Mucosa of descending colon (tissue), 3 donors: ENCODE results near the gene ZFP36L1. TPM values are rescaled to one million over a fixed set of nuclear protein-coding genes. Genes with fewer than 3 reads are reported as not detected.
A peak's percentile ranks its signal among the peaks of the same experiment; 100 is the strongest.

Source experiments
- ATAC-seq: fragments of 200-7000 bp; cut with Tn5 transposase; one replicate; pipeline ENCODE4 v1.9.1; 2020; ENCODE audit warnings: mild to moderate bottlenecking, moderate library complexity
- DNase-seq, 3 donors: peaks; one replicate each; pipeline ENCODE4 v3.0.0-alpha.2; 2020
- H3K36me3 ChIP-seq: fragments of 200-600 bp; one replicate; pipeline ENCODE4 v1.8.0; 2021; ENCODE audit warnings: low read depth, mild to moderate bottlenecking
- H3K4me1 ChIP-seq: fragments of 200-600 bp; one replicate; pipeline ENCODE4 v1.8.0; 2021; ENCODE audit warnings: low read depth, mild to moderate bottlenecking
- H3K4me3 ChIP-seq: fragments of 200-600 bp; one replicate; pipeline ENCODE4 v1.8.0; 2021; ENCODE audit warnings: mild to moderate bottlenecking
- H3K9me3 ChIP-seq: fragments of 200-600 bp; one replicate; pipeline ENCODE4 v1.8.0; 2021; ENCODE audit warnings: mild to moderate bottlenecking
- intact Hi-C, 2 donors: fragments of 100-400 bp; cut with DNase I in 1 of 2; cut with micrococcal nuclease in 1 of 2; formaldehyde crosslinking; loops; one replicate each; pipeline versions ENCODE4 v1.11.0 to v1.11.1; 2022; cut with DNase I, micrococcal nuclease
- total RNA-seq, 3 donors: library from RNA; stranded (reverse); fragmentation: NEBNext Ultra II Directional in 2 of 3; extraction: Animal tissue kit (Norgen Biotek cat#: 25700) in 2 of 3; gene quantifications; one replicate each; pipeline versions ENCODE4 v1.2.1 to v1.2.4, GENCODE V29; 2021 to 2023
- TF ChIP-seq, protein P1 (sequence below): fragments of 200-600 bp; IDR thresholded peaks from one replicate; pipeline ENCODE4 v1.8.0; 2022; ENCODE audit warnings: antibody characterized with exemption, mild to moderate bottlenecking
- donor health status: DM: no; HTN: no; CAD: no; lungs with moderate emphysema.
- donor health status: DM: no; HTN: no; CAD: no.
- donor health status: DM: no; HTN: yes; CAD: no.

ZFP36L1 gene
- total RNA-seq, 3 donors from 2014 or later = 79.8 to 472 (median 103) TPM

DNA sequence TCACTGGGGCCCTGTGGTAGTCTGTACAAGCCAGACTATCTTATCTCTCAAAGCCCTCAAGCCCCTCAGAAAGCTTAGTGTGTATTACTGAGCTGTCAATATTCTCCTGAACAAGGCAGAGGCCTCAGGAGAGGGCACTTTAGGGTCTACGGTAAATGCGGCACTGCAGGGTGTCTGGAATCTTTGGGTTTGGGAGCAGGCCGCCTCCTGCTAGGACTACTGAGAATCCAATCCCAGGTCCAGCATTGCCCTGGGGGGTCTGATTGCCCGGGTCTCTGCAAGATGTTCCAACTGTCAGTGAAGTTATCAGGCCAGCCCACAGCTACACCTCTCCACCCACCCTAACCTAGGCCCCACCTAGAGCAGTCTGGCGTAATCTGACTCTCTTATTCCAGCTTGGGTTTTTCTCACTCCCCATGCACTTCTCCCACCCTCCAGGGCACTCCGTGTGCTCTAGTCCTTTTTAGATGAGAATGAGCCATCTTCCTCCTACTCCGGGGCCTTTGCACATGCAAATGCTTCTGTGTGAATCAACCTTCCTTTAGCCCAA, 4.3 kb upstream of the ZFP36L1 start:
- Histone ChIP-seq H3K9me3 (peaks cover 8% of the 10 kb centered on the region), H3K36me3 (no peaks in the 10 kb centered on the region), H3K4me3 (no peak overlapping the region), H3K4me1 (no peaks in the 10 kb centered on the region)
- TF ChIP-seq, protein P1, sequence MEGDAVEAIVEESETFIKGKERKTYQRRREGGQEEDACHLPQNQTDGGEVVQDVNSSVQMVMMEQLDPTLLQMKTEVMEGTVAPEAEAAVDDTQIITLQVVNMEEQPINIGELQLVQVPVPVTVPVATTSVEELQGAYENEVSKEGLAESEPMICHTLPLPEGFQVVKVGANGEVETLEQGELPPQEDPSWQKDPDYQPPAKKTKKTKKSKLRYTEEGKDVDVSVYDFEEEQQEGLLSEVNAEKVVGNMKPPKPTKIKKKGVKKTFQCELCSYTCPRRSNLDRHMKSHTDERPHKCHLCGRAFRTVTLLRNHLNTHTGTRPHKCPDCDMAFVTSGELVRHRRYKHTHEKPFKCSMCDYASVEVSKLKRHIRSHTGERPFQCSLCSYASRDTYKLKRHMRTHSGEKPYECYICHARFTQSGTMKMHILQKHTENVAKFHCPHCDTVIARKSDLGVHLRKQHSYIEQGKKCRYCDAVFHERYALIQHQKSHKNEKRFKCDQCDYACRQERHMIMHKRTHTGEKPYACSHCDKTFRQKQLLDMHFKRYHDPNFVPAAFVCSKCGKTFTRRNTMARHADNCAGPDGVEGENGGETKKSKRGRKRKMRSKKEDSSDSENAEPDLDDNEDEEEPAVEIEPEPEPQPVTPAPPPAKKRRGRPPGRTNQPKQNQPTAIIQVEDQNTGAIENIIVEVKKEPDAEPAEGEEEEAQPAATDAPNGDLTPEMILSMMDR = no peak
- intact Hi-C loops = loop anchor here in 1 of 2 donors (10.0 kb wide), 1 partner anchor 402 kb away; no protein-coding TSS in a partner anchor
- ATAC-seq = no peak
- peak in 1 of 3 donors; percentile 7 for DNase-seq

DNA sequence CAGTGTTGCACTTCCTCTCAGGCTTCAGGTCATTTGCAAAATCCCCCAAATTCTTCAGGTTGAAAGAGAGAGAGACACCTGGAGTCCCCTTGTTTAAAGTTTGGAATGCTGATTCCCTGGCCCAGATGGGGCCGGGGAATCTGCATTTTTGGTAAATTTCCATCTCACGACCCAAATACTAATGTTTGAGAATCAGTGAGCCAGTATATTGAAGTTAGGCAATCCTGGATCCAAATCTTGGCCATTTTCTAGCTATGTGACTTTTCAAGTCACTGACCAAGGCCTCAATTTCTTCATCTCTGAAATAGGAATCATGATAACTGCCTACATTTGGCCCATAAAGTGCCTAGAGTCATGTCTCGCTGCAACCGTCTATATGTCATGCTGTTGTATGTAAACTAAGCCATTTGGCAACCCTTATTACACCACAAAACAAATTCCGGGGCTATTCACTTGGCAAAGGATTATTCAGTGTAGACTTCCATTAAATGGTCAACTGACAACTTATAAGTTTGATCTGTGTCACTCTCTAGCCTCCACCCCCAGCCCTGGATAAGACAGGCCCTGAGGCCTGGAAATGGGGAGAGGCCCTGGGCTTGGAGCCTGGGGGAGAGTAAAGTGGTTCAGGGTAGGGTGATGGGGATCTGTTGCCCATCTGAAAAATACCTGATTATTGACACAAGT, 3.7 kb upstream of the ZFP36L1 start:
- no peak for DNase-seq
- ATAC-seq = no peak
- intact Hi-C loops = loop anchor here in 1 of 2 donors (10.0 kb wide), 1 partner anchor 402 kb away; no protein-coding TSS in a partner anchor
- Histone ChIP-seq H3K36me3 (no peaks in the 10 kb centered on the region), H3K4me3 (peak overlapping the region; percentile 65), H3K4me1 (no peaks in the 10 kb centered on the region), H3K9me3 (peaks cover 5% of the 10 kb centered on the region)
- TF ChIP-seq, protein P1 = no peak

DNA sequence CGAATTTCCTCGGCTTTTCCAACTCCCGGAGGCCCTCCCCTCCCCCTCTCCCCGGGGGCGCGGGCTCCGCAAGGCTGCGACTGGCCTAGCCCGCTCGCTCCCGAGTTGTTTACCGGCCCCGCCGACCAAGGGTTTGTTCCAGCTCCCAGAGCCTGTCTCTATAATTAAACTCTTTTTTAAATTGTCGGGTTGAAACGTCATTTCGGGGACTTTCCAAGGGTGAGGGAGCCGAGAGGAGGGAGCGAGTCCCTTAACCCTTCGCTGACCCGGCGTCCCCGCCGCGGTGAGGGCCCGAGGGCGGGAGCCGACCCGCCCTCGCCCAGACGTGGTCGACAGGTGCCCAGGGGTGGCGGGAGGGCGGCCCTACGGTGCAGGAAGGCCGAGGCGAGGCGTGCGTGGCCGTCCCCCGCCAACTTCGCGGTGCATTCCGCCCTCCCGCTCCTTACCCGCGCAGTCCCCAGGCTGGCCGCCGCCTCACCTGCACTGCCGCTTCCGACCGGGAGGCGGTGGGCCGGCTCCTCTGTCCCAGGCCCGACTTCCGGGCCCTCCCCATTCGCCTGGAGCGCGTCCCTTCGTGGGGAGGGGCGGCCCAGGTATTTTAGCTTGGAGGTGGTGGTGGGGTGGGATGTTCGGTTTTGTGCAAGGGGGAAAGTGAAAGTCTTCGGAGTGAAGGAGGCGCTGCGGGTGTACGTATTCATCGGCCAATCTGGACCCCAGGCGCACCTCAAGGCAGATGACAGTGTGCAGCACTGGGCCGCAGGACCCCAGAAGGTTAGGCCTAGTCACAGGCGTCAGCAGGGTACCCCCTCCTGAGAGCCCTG, 2.9 kb upstream of the ZFP36L1 start:
- no peaks in the 10 kb centered on the region for H3K9me3 ChIP-seq
- ATAC-seq = peak; percentile 72
- no peaks in the 10 kb centered on the region for H3K36me3 ChIP-seq
- DNase-seq = peak; percentile 87 to 92 (median 92)
- H3K4me3 ChIP-seq = peak overlapping the region; percentile 65
- TF ChIP-seq, protein P1 = peak; percentile 86
- H3K4me1 ChIP-seq = no peaks in the 10 kb centered on the region
- intact Hi-C loops = loop anchor here in 1 of 2 donors (10.0 kb wide), 1 partner anchor 401 kb away; no protein-coding TSS in a partner anchor

DNA sequence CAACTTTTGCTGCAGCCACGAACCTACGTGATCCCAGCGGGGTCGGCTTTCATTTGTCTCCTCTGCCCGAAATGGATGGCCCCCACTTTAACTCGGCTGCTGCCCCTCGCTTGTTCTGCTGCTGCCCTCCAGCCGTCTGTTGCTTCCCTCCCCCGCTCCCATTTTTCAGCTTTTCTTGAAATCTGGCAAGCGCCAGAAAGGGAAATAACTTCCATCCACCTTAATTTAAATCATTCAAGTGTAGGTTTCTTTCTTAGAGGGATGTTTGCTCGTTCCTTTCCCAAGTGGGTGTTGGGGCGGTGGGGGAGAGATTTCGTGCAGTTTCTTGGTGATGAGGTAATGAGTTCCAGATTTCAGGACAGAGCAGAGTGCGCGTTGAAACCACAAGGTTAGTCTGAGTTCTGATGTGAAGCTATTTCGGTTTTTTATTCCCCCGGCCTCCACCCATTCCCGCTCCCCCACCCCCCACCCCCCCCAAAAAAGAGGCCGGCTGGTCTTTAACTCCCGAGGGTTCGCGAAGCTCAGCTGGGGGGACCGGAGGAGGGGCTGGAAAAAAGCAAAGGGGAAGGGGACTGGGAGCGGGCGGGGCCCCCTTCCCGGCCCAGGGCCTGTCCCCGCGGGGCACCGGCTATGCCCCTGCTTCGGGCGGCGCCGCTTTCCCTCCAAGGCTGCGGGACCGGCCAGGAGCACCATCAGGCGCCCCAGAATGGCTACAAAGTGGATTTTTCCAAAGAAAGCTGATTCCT, 2.2 kb upstream of the ZFP36L1 start:
- peaks cover 2% of the 10 kb centered on the region for H3K4me1 ChIP-seq
- ATAC-seq (peak; percentile 1), DNase-seq (peak in 2 of 3 donors; percentile 58 to 66)
- intact Hi-C loops = loop anchor here in 1 of 2 donors (5.0 to 10.0 kb wide), 2 partner anchors 400 to 548 kb away; no protein-coding TSS in a partner anchor
- TF ChIP-seq, protein P1 = no peak
- H3K9me3 ChIP-seq = no peaks in the 10 kb centered on the region
- H3K4me3 ChIP-seq = peak overlapping the region; percentile 65
- H3K36me3 ChIP-seq = no peaks in the 10 kb centered on the region
